Measurements from ENCODE around the gene GNRHR. TPM values are rescaled to one million over a fixed set of nuclear protein-coding genes. Genes with fewer than 3 reads are reported as not detected.
"Not testable (repeated sequence)": the region's sequence is repeated elsewhere in the genome, so short reads cannot be mapped to it uniquely, and the experiment has no call there.

GNRHR gene
- total and polyA plus RNA-seq, 7 experiments from 2014 or later, result not detected

GRCh38 chr4:67770422-67770821, 16.2 kb upstream of the GNRHR start:
- no peak overlapping the region for H3K4me3 ChIP-seq (ENCODE audit: low read length)
- no peaks in the 10 kb centered on the region for H3K27me3 Mint-ChIP-seq
- intact Hi-C loops (cut with micrococcal nuclease), result no loop called here
- H3K27me3 ChIP-seq (ENCODE audit: control insufficient read depth in 2 of 2, insufficient read depth in 2 of 2, low read length in 2 of 2), result no peaks in the 10 kb centered on the region
- no peak overlapping the region for H3K4me3 Mint-ChIP-seq
- ChIA-PET CTCF (no interaction called here), POLR2A (no interaction called here)
- DNase-seq (no peak), ATAC-seq (no peak)
- H3K36me3 ChIP-seq (ENCODE audit: control insufficient read depth in 2 of 3, insufficient read depth in 3 of 3, low read length in 3 of 3), result no peaks in the 10 kb centered on the region
- peaks cover 0 to 2% (median 0%) of the 10 kb centered on the region in 7 donors for H3K4me1 Mint-ChIP-seq
- H3K4me1 ChIP-seq (ENCODE audit: control insufficient read depth in 2 of 2, insufficient read depth in 2 of 2, low read length in 2 of 2), result no peaks in the 10 kb centered on the region
- no peaks in the 10 kb centered on the region for H3K9me3 ChIP-seq (ENCODE audit: control insufficient read depth in 2 of 3, low read length in 3 of 3)
- peaks cover 0 to 5% (median 3%) of the 10 kb centered on the region in 5 donors for H3K36me3 Mint-ChIP-seq
- no peak overlapping the region for H3K27ac ChIP-seq (ENCODE audit: low read depth, low read length)
- H3K27ac Mint-ChIP-seq, result no peak overlapping the region
- H3K9me3 Mint-ChIP-seq, result no peaks in the 10 kb centered on the region

- no peaks in the 10 kb centered on the region for H3K27me3 Mint-ChIP-seq
- no peaks in the 10 kb centered on the region for H3K9me3 ChIP-seq (ENCODE audit: control insufficient read depth in 2 of 3, low read length in 3 of 3)
- ChIA-PET CTCF (no interaction called here), POLR2A (no interaction called here)
- H3K4me3 Mint-ChIP-seq, result no peak overlapping the region
- no peak overlapping the region for H3K27ac Mint-ChIP-seq
- no peaks in the 10 kb centered on the region for H3K36me3 ChIP-seq (ENCODE audit: control insufficient read depth in 2 of 3, insufficient read depth in 3 of 3, low read length in 3 of 3)
- intact Hi-C loops (cut with micrococcal nuclease), result no loop called here
- H3K36me3 Mint-ChIP-seq, result peaks cover 0 to 7% (median 4%) of the 10 kb centered on the region in 5 donors
- no peak overlapping the region for H3K4me3 ChIP-seq (ENCODE audit: low read length)
- H3K27me3 ChIP-seq (ENCODE audit: control insufficient read depth in 2 of 2, insufficient read depth in 2 of 2, low read length in 2 of 2), result no peaks in the 10 kb centered on the region
- no peak for ATAC-seq
- peaks cover 4 to 6% (median 4%) of the 10 kb centered on the region in 7 donors for H3K4me1 Mint-ChIP-seq
- H3K9me3 Mint-ChIP-seq, result no peaks in the 10 kb centered on the region
- no peak overlapping the region for H3K27ac ChIP-seq (ENCODE audit: low read depth, low read length)
- no peak for DNase-seq
- H3K4me1 ChIP-seq (ENCODE audit: control insufficient read depth in 2 of 2, insufficient read depth in 2 of 2, low read length in 2 of 2), result no peaks in the 10 kb centered on the region
Measured at GRCh38 chr4:67765928-67766327, 11.7 kb upstream of the GNRHR start.

- H3K27me3 ChIP-seq (ENCODE audit: control insufficient read depth in 2 of 2, insufficient read depth in 2 of 2, low read length in 2 of 2), result no peaks in the 10 kb centered on the region
- H3K9me3 Mint-ChIP-seq, result no peaks in the 10 kb centered on the region
- CTCF ChIA-PET, result interaction anchor here (0.7 kb wide), 1 partner anchor 273 kb away, joined by 3 read pairs; no protein-coding TSS in a partner anchor
- DNase-seq (no peak), ATAC-seq (no peak)
- H3K4me1 ChIP-seq (ENCODE audit: control insufficient read depth in 2 of 2, insufficient read depth in 2 of 2, low read length in 2 of 2), result no peaks in the 10 kb centered on the region
- H3K27ac Mint-ChIP-seq, result no peak overlapping the region
- H3K4me1 Mint-ChIP-seq, result peaks cover 4 to 6% (median 4%) of the 10 kb centered on the region in 7 donors
- no peak overlapping the region for H3K4me3 ChIP-seq (ENCODE audit: low read length)
- peaks cover 0 to 7% (median 4%) of the 10 kb centered on the region in 5 donors for H3K36me3 Mint-ChIP-seq
- no peaks in the 10 kb centered on the region for H3K9me3 ChIP-seq (ENCODE audit: control insufficient read depth in 2 of 3, low read length in 3 of 3)
- H3K27ac ChIP-seq (ENCODE audit: low read depth, low read length), result no peak overlapping the region
- H3K36me3 ChIP-seq (ENCODE audit: control insufficient read depth in 2 of 3, insufficient read depth in 3 of 3, low read length in 3 of 3), result no peaks in the 10 kb centered on the region
- intact Hi-C loops (cut with micrococcal nuclease), result no loop called here
- H3K27me3 Mint-ChIP-seq, result no peaks in the 10 kb centered on the region
- POLR2A ChIA-PET, result no interaction called here
- no peak overlapping the region for H3K4me3 Mint-ChIP-seq
Measured at GRCh38 chr4:67765401-67765800, 11.2 kb upstream of the GNRHR start.

- Histone ChIP-seq H3K4me3 (ENCODE audit: low read length) (no peak overlapping the region), H3K4me1 (ENCODE audit: control insufficient read depth in 2 of 2, insufficient read depth in 2 of 2, low read length in 2 of 2) (no peaks in the 10 kb centered on the region), H3K9me3 (ENCODE audit: control insufficient read depth in 2 of 3, low read length in 3 of 3) (no peaks in the 10 kb centered on the region), H3K27ac (ENCODE audit: low read depth, low read length) (no peak overlapping the region), H3K27me3 (ENCODE audit: control insufficient read depth in 2 of 2, insufficient read depth in 2 of 2, low read length in 2 of 2) (no peaks in the 10 kb centered on the region), H3K36me3 (ENCODE audit: control insufficient read depth in 2 of 3, insufficient read depth in 3 of 3, low read length in 3 of 3) (no peaks in the 10 kb centered on the region)
- DNase-seq (no peak), ATAC-seq (no peak)
- H3K4me3 Mint-ChIP-seq, result no peak overlapping the region
- no peaks in the 10 kb centered on the region for H3K27me3 Mint-ChIP-seq
- intact Hi-C loops (cut with micrococcal nuclease), result loop anchor here in 1 of 2 donors (5.0 kb wide), 1 partner anchor 217 kb away; the partner anchor contains the start of gene CENPC
- H3K36me3 Mint-ChIP-seq, result peaks cover 0 to 7% (median 4%) of the 10 kb centered on the region in 5 donors
- no peaks in the 10 kb centered on the region for H3K9me3 Mint-ChIP-seq
- POLR2A ChIA-PET, result no interaction called here
- CTCF ChIA-PET, result no interaction called here
- H3K27ac Mint-ChIP-seq, result no peak overlapping the region
- H3K4me1 Mint-ChIP-seq, result peaks cover 4 to 6% (median 4%) of the 10 kb centered on the region in 7 donors
Measured at GRCh38 chr4:67764183-67764582, 10.0 kb upstream of the GNRHR start.

- CTCF ChIA-PET, result no interaction called here
- ATAC-seq, result no peak
Measured at GRCh38 chr4:67762086-67762485, 7.9 kb upstream of the GNRHR start.

GRCh38 chr4:67756991-67757390, 2.8 kb upstream of the GNRHR start:
- H3K9me3 ChIP-seq (ENCODE audit: control insufficient read depth in 2 of 3, low read length in 3 of 3); H3K27ac Mint-ChIP-seq; H3K27me3 Mint-ChIP-seq; intact Hi-C loops (cut with micrococcal nuclease); ATAC-seq; H3K4me3 Mint-ChIP-seq; H3K4me1 ChIP-seq (ENCODE audit: control insufficient read depth in 2 of 2, insufficient read depth in 2 of 2, low read length in 2 of 2); H3K9me3 Mint-ChIP-seq; H3K27ac ChIP-seq (ENCODE audit: low read depth, low read length); POLR2A ChIA-PET; H3K4me1 Mint-ChIP-seq; H3K4me3 ChIP-seq (ENCODE audit: low read length); H3K36me3 Mint-ChIP-seq; DNase-seq; H3K36me3 ChIP-seq (ENCODE audit: control insufficient read depth in 2 of 3, insufficient read depth in 3 of 3, low read length in 3 of 3); H3K27me3 ChIP-seq (ENCODE audit: control insufficient read depth in 2 of 2, insufficient read depth in 2 of 2, low read length in 2 of 2): not testable (repeated sequence)
- CTCF ChIA-PET, result interaction anchor here (0.9 kb wide), 1 partner anchor 12 kb away, joined by 4 read pairs; no protein-coding TSS in a partner anchor

More at GRCh38 chr4:67762086-67762485, 7.9 kb upstream of the GNRHR start:
- Mint-ChIP-seq H3K9me3 (no peaks in the 10 kb centered on the region), H3K4me3 (peak overlapping the region in 1 of 10 donors; percentile 38), H3K27ac (peak overlapping the region in 2 of 9 donors; percentile 18 to 54), H3K36me3 (peaks cover 0 to 7% (median 4%) of the 10 kb centered on the region in 5 donors), H3K27me3 (no peaks in the 10 kb centered on the region), H3K4me1 (peaks cover 4 to 6% (median 4%) of the 10 kb centered on the region in 7 donors)
- POLR2A ChIA-PET, result no interaction called here
- Histone ChIP-seq H3K9me3 (ENCODE audit: control insufficient read depth in 2 of 3, low read length in 3 of 3) (no peaks in the 10 kb centered on the region), H3K36me3 (ENCODE audit: control insufficient read depth in 2 of 3, insufficient read depth in 3 of 3, low read length in 3 of 3) (no peaks in the 10 kb centered on the region), H3K27me3 (ENCODE audit: control insufficient read depth in 2 of 2, insufficient read depth in 2 of 2, low read length in 2 of 2) (no peaks in the 10 kb centered on the region), H3K27ac (ENCODE audit: low read depth, low read length) (no peak overlapping the region), H3K4me3 (ENCODE audit: low read length) (no peak overlapping the region), H3K4me1 (ENCODE audit: control insufficient read depth in 2 of 2, insufficient read depth in 2 of 2, low read length in 2 of 2) (no peaks in the 10 kb centered on the region)
- peak in 3 of 9 donors; percentile 0 to 11 (median 2) for DNase-seq
- intact Hi-C loops (cut with micrococcal nuclease), result loop anchor here in 1 of 2 donors (1.0 to 5.0 kb wide), 2 partner anchors 16 to 215 kb away; partner anchors contain the start of gene CENPC

- no peaks in the 10 kb centered on the region for H3K36me3 ChIP-seq (ENCODE audit: control insufficient read depth in 2 of 3, insufficient read depth in 3 of 3, low read length in 3 of 3)
- ChIA-PET CTCF (interaction anchor here (0.7 kb wide), 1 partner anchor 10 kb away, joined by 3 read pairs; no protein-coding TSS in a partner anchor), POLR2A (no interaction called here)
- Mint-ChIP-seq H3K9me3 (no peaks in the 10 kb centered on the region), H3K27me3 (no peaks in the 10 kb centered on the region), H3K4me3 (no peak overlapping the region), H3K36me3 (peaks cover 0 to 10% (median 0%) of the 10 kb centered on the region in 5 donors), H3K4me1 (no peaks in the 10 kb centered on the region), H3K27ac (no peak overlapping the region)
- DNase-seq (no peak), ATAC-seq (no peak)
- H3K4me1 ChIP-seq (ENCODE audit: control insufficient read depth in 2 of 2, insufficient read depth in 2 of 2, low read length in 2 of 2), result no peaks in the 10 kb centered on the region
- H3K9me3 ChIP-seq (ENCODE audit: control insufficient read depth in 2 of 3, low read length in 3 of 3), result no peaks in the 10 kb centered on the region
- intact Hi-C loops (cut with micrococcal nuclease), result no loop called here
- H3K4me3 ChIP-seq (ENCODE audit: low read length), result no peak overlapping the region
- H3K27ac ChIP-seq (ENCODE audit: low read depth, low read length), result no peak overlapping the region
- H3K27me3 ChIP-seq (ENCODE audit: control insufficient read depth in 2 of 2, insufficient read depth in 2 of 2, low read length in 2 of 2), result no peaks in the 10 kb centered on the region
Measured at GRCh38 chr4:67755974-67756373, 1.8 kb upstream of the GNRHR start.

All from naive thymus-derived CD4-positive, alpha-beta T cell (primary cell).